ENCODE results near the gene C16orf90.
A peak's percentile ranks its signal among the peaks of the same experiment; 100 is the strongest.

Gene C16orf90

DNA sequence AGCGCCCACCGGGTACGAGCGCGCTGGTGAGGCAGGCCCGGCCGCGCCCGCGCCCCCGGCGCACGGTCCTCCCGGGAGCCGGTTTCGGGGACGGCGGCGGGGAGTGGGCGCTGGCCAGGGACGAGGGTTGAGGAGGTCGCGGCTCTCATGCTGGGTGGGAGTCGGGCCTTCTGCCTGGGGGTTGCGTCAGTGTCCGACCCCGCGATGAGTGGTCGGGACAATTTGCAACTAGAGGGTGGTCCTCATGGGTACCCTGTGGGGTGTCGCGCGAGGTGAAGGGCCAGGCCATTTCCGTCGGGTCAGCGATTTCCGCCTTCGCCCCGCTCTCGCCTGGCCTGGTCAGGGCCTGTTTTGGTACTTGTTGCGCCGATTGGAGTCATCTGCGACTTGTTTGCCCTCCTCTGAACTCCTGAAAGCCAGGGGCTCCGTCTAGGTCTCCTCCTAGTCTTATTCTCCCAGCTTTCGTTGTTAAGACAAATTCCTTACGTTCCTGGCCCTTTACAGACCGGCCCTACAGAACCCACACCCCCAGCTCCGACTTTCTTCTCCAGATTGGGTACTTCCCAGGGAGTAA, 36.9 kb downstream of the C16orf90 start:
- peak overlapping the region; percentile 91 to 97 for H3K27ac ChIP-seq
- no peaks in the 10 kb centered on the region for H3K27me3 ChIP-seq
- intact Hi-C loops (cut with DNase I; ENCODE audit: low total_unique reads), result loop anchor here (1.0 to 10.0 kb wide), 3 partner anchors 57 to 224 kb away; partner anchors contain the start of genes TIGD7, ZNF174, ZNF200 and ZNF75A
- no peaks in the 10 kb centered on the region for H3K9me3 ChIP-seq
- H3K36me3 ChIP-seq, result no peaks in the 10 kb centered on the region
- H3K4me1 ChIP-seq, result peaks cover 0 to 47% (median 34%) of the 10 kb centered on the region in 4 donors
- H3K4me3 ChIP-seq, result peak overlapping the region; percentile 80 to 93
- DNase-seq, result peak in 1 of 2 donors; percentile 70
- TF ChIP-seq, protein P1, sequence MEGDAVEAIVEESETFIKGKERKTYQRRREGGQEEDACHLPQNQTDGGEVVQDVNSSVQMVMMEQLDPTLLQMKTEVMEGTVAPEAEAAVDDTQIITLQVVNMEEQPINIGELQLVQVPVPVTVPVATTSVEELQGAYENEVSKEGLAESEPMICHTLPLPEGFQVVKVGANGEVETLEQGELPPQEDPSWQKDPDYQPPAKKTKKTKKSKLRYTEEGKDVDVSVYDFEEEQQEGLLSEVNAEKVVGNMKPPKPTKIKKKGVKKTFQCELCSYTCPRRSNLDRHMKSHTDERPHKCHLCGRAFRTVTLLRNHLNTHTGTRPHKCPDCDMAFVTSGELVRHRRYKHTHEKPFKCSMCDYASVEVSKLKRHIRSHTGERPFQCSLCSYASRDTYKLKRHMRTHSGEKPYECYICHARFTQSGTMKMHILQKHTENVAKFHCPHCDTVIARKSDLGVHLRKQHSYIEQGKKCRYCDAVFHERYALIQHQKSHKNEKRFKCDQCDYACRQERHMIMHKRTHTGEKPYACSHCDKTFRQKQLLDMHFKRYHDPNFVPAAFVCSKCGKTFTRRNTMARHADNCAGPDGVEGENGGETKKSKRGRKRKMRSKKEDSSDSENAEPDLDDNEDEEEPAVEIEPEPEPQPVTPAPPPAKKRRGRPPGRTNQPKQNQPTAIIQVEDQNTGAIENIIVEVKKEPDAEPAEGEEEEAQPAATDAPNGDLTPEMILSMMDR (IDR thresholded peaks at IDR 0.05), result no peak

DNA sequence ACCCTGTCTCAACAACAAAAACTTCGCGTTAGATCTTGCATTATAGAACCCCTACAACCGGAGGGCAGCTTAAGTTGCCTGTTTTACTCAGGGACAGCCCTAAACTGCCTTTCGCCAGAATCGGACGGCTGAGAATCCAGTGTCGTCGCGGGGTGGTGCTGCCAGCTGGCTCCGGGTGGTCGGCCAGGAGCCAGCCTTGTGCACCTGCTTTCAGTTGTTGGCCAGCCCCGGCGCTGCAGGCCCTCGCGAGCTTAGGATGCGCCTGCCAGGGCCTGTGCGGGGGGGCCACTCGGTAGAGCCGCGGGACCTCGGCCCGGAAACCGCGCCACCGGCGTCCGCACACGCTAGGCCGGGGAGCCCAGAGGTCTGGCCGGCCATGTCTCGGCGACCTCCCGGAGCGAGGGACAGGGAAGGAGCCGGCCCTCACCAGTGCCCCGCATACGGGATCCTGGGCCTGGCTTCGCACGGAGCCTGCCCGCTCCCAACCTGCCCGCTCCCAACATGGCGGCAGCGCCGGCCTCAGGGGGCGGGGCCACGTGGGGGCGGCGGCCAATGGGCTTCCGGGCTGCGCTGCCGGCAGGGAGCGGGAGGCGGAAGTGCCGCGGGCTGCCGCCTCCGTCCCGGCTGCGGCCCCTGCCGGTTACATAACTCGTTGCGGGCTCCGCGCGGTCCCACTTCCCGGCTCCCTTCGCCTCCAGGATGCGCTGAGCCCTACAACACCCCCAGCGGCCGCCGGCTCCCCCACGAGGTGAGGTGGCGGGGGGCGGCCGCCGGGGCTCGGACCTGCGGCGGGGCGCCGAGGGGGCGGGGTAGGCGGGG, 37.6 kb downstream of the C16orf90 start:
- Histone ChIP-seq H3K27me3 (no peaks in the 10 kb centered on the region), H3K9me3 (no peaks in the 10 kb centered on the region), H3K36me3 (no peaks in the 10 kb centered on the region), H3K27ac (peak overlapping the region; percentile 91 to 97), H3K4me1 (peaks cover 0 to 47% (median 34%) of the 10 kb centered on the region in 4 donors), H3K4me3 (peak overlapping the region; percentile 80 to 93)
- DNase-seq, result peak; percentile 76 to 92
- intact Hi-C loops (cut with DNase I; ENCODE audit: low total_unique reads), result loop anchor here (1.0 to 10.0 kb wide), 3 partner anchors 56 to 223 kb away; partner anchors contain the start of genes TIGD7, ZNF174, ZNF200 and ZNF75A
- TF ChIP-seq, protein P1 (IDR thresholded peaks at IDR 0.05), result peak; percentile 54 to 55

DNA sequence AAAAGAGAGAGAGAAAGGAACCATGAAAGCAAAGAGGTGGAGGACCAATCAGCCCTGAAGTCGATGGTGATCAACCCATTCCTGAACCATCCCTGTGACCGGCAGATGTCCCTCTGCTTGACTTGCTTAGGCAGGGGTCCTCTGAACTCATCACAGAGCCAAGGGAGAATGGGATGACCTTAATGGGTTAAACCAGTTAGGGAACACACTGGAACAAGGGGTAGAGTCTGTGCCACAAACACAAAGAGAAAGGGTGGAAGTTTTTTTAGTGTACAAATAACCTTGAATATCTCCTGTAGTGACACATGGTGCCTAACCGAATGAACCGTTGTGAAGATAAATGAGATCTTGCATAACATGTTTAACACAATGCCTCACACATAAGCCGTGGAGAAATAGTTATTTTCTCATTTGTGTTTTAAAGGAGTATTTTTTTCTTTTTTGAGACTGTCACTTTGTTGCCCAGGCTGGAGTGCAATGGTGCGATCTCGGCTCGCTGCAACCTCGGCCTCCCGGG, 40.6 kb downstream of the C16orf90 start:
- Histone ChIP-seq H3K27ac (no peak overlapping the region), H3K4me1 (peaks cover 0 to 22% (median 16%) of the 10 kb centered on the region in 4 donors), H3K9me3 (no peaks in the 10 kb centered on the region), H3K27me3 (no peaks in the 10 kb centered on the region), H3K36me3 (peaks cover 0 to 7% (median 0%) of the 10 kb centered on the region in 3 donors), H3K4me3 (no peak overlapping the region)
- intact Hi-C loops (cut with DNase I; ENCODE audit: low total_unique reads), result loop anchor here (5.0 to 10.0 kb wide), 2 partner anchors 147 to 220 kb away; partner anchors contain the start of genes TIGD7, ZNF200 and ZNF75A
- DNase-seq, result no peak
- TF ChIP-seq, protein P1 (IDR thresholded peaks at IDR 0.05), result no peak

DNA sequence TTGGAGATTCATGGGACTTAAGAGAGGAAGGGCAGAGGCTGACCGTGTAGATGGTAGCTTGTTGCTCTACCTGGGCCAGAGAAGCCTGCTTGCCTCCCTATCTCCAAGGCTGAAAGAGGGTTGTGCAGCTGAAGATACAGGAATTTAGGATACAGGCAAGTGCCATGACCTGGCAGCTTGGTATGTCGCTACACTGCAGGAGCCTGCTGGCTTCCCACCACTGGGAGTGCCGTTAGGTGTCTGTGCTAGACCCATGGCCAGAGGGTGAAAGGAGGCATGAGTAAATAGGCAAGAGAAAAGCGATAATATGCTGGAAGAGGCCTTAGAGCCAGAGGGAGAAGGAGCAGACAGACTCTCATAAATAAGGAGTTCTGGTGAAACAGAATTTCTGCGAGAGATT, 41.2 kb downstream of the C16orf90 start:
- no peak overlapping the region for H3K27ac ChIP-seq
- peaks cover 0 to 16% (median 10%) of the 10 kb centered on the region in 4 donors for H3K4me1 ChIP-seq

DNA sequence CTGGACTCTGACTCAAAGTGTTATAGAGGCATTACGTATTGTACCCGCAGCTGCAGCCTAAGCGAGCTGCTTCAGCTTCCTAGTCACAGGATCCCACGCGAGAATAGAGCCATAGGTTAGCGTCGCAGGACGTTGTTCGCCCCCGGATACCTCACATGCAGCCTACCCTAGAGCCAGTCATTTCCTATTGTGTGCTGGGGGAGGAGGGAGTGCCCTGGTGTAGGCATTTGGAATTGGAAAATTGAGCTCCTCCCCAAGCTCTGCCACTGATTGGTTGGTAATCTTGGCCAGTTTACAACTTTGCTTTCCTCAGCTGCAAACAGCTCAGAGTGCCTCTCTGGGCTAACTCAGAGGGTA, 51.3 kb downstream of the C16orf90 start:
- intact Hi-C loops (cut with DNase I; ENCODE audit: low total_unique reads), result no loop called here
- Histone ChIP-seq H3K27me3 (no peaks in the 10 kb centered on the region), H3K4me1 (peaks cover 0 to 17% (median 3%) of the 10 kb centered on the region in 4 donors), H3K9me3 (peaks cover 0 to 15% (median 5%) of the 10 kb centered on the region in 3 donors), H3K27ac (peak overlapping the region; percentile 69 to 76), H3K36me3 (peaks cover 20 to 35% (median 23%) of the 10 kb centered on the region in 3 donors), H3K4me3 (peak overlapping the region; percentile 67 to 69)
- TF ChIP-seq, protein P1 (IDR thresholded peaks at IDR 0.05), result no peak
- DNase-seq, result no peak

More for the DNA sequence above, 41.2 kb downstream of the C16orf90 start:
- intact Hi-C loops (cut with DNase I; ENCODE audit: low total_unique reads), result loop anchor here (10.0 kb wide), 1 partner anchor 219 kb away; the partner anchor contains the start of gene ZNF200
- H3K9me3 ChIP-seq, result no peaks in the 10 kb centered on the region
- H3K36me3 ChIP-seq, result peaks cover 0 to 10% (median 5%) of the 10 kb centered on the region in 3 donors
- no peak for DNase-seq
- no peak overlapping the region for H3K4me3 ChIP-seq
- H3K27me3 ChIP-seq, result no peaks in the 10 kb centered on the region
- TF ChIP-seq, protein P1 (IDR thresholded peaks at IDR 0.05), result no peak
